OCI-LY1 (cell line): ENCODE results near the gene GDPD4.

ENCODE experiments used
- H2AFZ ChIP-seq: fragments of 200-600 bp; sonication (generic), shearing (Covaris generic); 2 replicates; pipeline ENCODE4 v1.6.0; 2014; ENCODE audit warnings: antibody characterized with exemption, mild to moderate bottlenecking, low read length
- H3F3A ChIP-seq: fragments of 200-600 bp; sonication (generic), shearing (Covaris generic); 2 replicates; pipeline ENCODE4 v1.6.0; 2014; ENCODE audit warnings: mild to moderate bottlenecking, antibody characterized with exemption, low read length, moderate library complexity; ENCODE audit not compliant: insufficient read depth
- H3K27ac ChIP-seq: fragments of 200-600 bp; sonication (generic); 2 replicates; pipeline ENCODE4 v1.5.1; 2014; ENCODE audit warnings: low read length, mixed run types, mild to moderate bottlenecking, low read depth; ENCODE audit not compliant: poor library complexity, severe bottlenecking
- H3K27me3 ChIP-seq: fragments of 200-600 bp; sonication (generic); 2 replicates; pipeline ENCODE4 v1.6.0; 2014; ENCODE audit warnings: antibody characterized with exemption, mild to moderate bottlenecking, low read length, moderate library complexity; ENCODE audit not compliant: insufficient read depth
- H3K36me3 ChIP-seq: fragments of 200-600 bp; sonication (generic); 2 replicates; pipeline ENCODE4 v1.6.1; 2014; ENCODE audit warnings: mild to moderate bottlenecking, antibody characterized with exemption, low read length, moderate library complexity, mixed read lengths; ENCODE audit not compliant: insufficient read depth
- H3K4me1 ChIP-seq: fragments of 200-600 bp; sonication (generic); 2 replicates; pipeline ENCODE4 v1.5.1; 2014; ENCODE audit warnings: mild to moderate bottlenecking, low read length, moderate library complexity; ENCODE audit not compliant: insufficient read depth, severe bottlenecking
- H3K4me2 ChIP-seq: fragments of 200-600 bp; sonication (generic), shearing (Covaris generic); 2 replicates; pipeline ENCODE4 v1.6.1; 2014; ENCODE audit warnings: low read length
- H3K4me3 ChIP-seq: fragments of 200-600 bp; sonication (generic); 2 replicates; pipeline ENCODE4 v1.5.1; 2014; ENCODE audit warnings: low read length, low read depth, mild to moderate bottlenecking, mixed read lengths; ENCODE audit not compliant: poor library complexity, severe bottlenecking
- H3K79me2 ChIP-seq: fragments of 200-600 bp; shearing (Covaris generic); 2 replicates; pipeline ENCODE4 v1.6.1; 2016; ENCODE audit warnings: mixed run types, low read length, mixed read lengths; ENCODE audit not compliant: insufficient read depth
- H3K9ac ChIP-seq: fragments of 200-600 bp; sonication (generic), shearing (Covaris generic); 2 replicates; pipeline ENCODE4 v1.6.1; 2014; ENCODE audit warnings: mild to moderate bottlenecking, low read length, mixed read lengths
- H3K9me2 ChIP-seq: fragments of 200-600 bp; sonication (generic), shearing (Covaris generic); 2 replicates; pipeline ENCODE4 v1.6.1; 2014; ENCODE audit warnings: low read depth, mild to moderate bottlenecking, low read length, mixed read lengths
- H3K9me3 ChIP-seq: fragments of 200-600 bp; shearing (Covaris generic); 2 replicates; pipeline ENCODE4 v1.6.1; 2014; ENCODE audit warnings: low read length, mixed read lengths
- H4K20me1 ChIP-seq: fragments of 200-600 bp; sonication (generic), shearing (Covaris generic); 2 replicates; pipeline ENCODE4 v1.6.0; 2016; ENCODE audit warnings: mild to moderate bottlenecking, low read length; ENCODE audit not compliant: insufficient read depth
- CTCF ChIP-seq: fragments of 200-600 bp; sonication (generic), shearing (Covaris generic); IDR thresholded peaks from 2 replicates; pipeline ENCODE4 v1.5.1; 2017; ENCODE audit warnings: mild to moderate bottlenecking, antibody characterized with exemption, low read length, moderate library complexity, mixed read lengths
- EZH2 ChIP-seq: fragments of 200-600 bp; sonication (generic), shearing (Covaris generic); IDR thresholded peaks from 2 replicates; pipeline ENCODE4 v1.8.0; 2017; ENCODE audit warnings: borderline replicate concordance, mixed run types, mild to moderate bottlenecking, antibody characterized with exemption, low read length, moderate library complexity, mixed read lengths

Gene GDPD4

GRCh38 chr11:77179681-77180080 is 121.8 kb downstream of the GDPD4 start:
- no peak overlapping the region for H3K9ac ChIP-seq
- no peak overlapping the region for H3K4me2 ChIP-seq
- no peaks in the 10 kb centered on the region for H3K27me3 ChIP-seq
- H2AFZ ChIP-seq, result no peak overlapping the region
- H3K36me3 ChIP-seq, result no peaks in the 10 kb centered on the region
- H3K27ac ChIP-seq, result no peak overlapping the region
- H3F3A ChIP-seq, result no peaks in the 10 kb centered on the region
- no peaks in the 10 kb centered on the region for H3K79me2 ChIP-seq
- no peak for TF ChIP-seq EZH2
- no peak for TF ChIP-seq CTCF
- H3K9me2 ChIP-seq, result no peaks in the 10 kb centered on the region
- H3K9me3 ChIP-seq, result no peaks in the 10 kb centered on the region
- no peak overlapping the region for H3K4me3 ChIP-seq
- no peaks in the 10 kb centered on the region for H3K4me1 ChIP-seq
- H4K20me1 ChIP-seq, result no peaks in the 10 kb centered on the region

- Histone ChIP-seq H3K36me3 (no peaks in the 10 kb centered on the region), H3K9me2 (no peaks in the 10 kb centered on the region), H3K4me1 (no peaks in the 10 kb centered on the region), H4K20me1 (no peaks in the 10 kb centered on the region), H3K9ac (no peak overlapping the region), H2AFZ (no peak overlapping the region), H3F3A (no peaks in the 10 kb centered on the region), H3K4me3 (no peak overlapping the region), H3K79me2 (no peaks in the 10 kb centered on the region), H3K9me3 (no peaks in the 10 kb centered on the region), H3K27ac (no peak overlapping the region), H3K27me3 (no peaks in the 10 kb centered on the region), H3K4me2 (no peak overlapping the region)
- no peak for TF ChIP-seq EZH2
- no peak for TF ChIP-seq CTCF
Measured at GRCh38 chr11:77179048-77179447, 122.4 kb downstream of the GDPD4 start.

- H3K36me3 ChIP-seq, result no peaks in the 10 kb centered on the region
- no peaks in the 10 kb centered on the region for H3K9me3 ChIP-seq
- no peak overlapping the region for H3K4me3 ChIP-seq
- no peaks in the 10 kb centered on the region for H3K9me2 ChIP-seq
- H3K79me2 ChIP-seq, result no peaks in the 10 kb centered on the region
- no peaks in the 10 kb centered on the region for H4K20me1 ChIP-seq
- H2AFZ ChIP-seq, result no peak overlapping the region
- TF ChIP-seq CTCF (no peak), EZH2 (no peak)
- no peak overlapping the region for H3K4me2 ChIP-seq
- H3K27me3 ChIP-seq, result no peaks in the 10 kb centered on the region
- no peak overlapping the region for H3K9ac ChIP-seq
- H3K27ac ChIP-seq, result no peak overlapping the region
- no peaks in the 10 kb centered on the region for H3F3A ChIP-seq
- no peaks in the 10 kb centered on the region for H3K4me1 ChIP-seq
Measured at GRCh38 chr11:77178150-77178549, 123.3 kb downstream of the GDPD4 start.
